ENCODE measurements around the gene POLR2H. TPM values are rescaled to one million over a fixed set of nuclear protein-coding genes. Genes with fewer than 3 reads are reported as not detected.

Gene POLR2H
- 53.1 TPM for polyA plus RNA-seq (2013, experiment 1 of 2; ENCODE audit: insufficient read length)
- 51.2 TPM for polyA plus RNA-seq (2013, experiment 2 of 2; ENCODE audit: insufficient read length)

GRCh38 chr3:184361532-184361931 is at the start of gene POLR2H, which contains the start of gene CLCN2:
Gene POLR2H, plus strand, starts transcription at chr3:184361710. Its CDS starts 1,783 bp downstream, at chr3:184363493.
Gene CLCN2, minus strand, starts transcription at chr3:184361605. Its CDS starts 126 bp downstream, at chr3:184361479.
- peak; percentile 63 for DNase-seq

GRCh38 chr3:184314363-184314699 is 47.2 kb upstream of the POLR2H start, which contains the start of gene EIF4G1:
Gene EIF4G1, plus strand, starts transcription at chr3:184314606. Its CDS starts 1,191 bp downstream, at chr3:184315797.
- peak; percentile 95 for DNase-seq

GRCh38 chr3:184314700-184315542 is 46.6 kb upstream of the POLR2H start:
- DNase-seq: peak; percentile 87

GRCh38 chr3:184315543-184315867 is 46.0 kb upstream of the POLR2H start:
- DNase-seq: peak; percentile 18

- DNase-seq: no peak
These were observed 45.4 kb upstream of the POLR2H start for GRCh38 chr3:184315871-184316661.

GRCh38 chr3:184316792-184317191 is 44.7 kb upstream of the POLR2H start:
- DNase-seq: no peak

- DNase-seq: no peak
These were observed 44.3 kb upstream of the POLR2H start for GRCh38 chr3:184317201-184317600.

GRCh38 chr3:184320104-184320445 is 41.4 kb upstream of the POLR2H start:
- DNase-seq: peak; percentile 98

- no peak for DNase-seq
These were observed 39.8 kb upstream of the POLR2H start for GRCh38 chr3:184321666-184322065.

- DNase-seq: no peak
These were observed 38.6 kb upstream of the POLR2H start for GRCh38 chr3:184322731-184323487.

GRCh38 chr3:184323696-184324095 is 37.8 kb upstream of the POLR2H start:
- no peak for DNase-seq

GRCh38 chr3:184325269-184325668 is 36.2 kb upstream of the POLR2H start:
- DNase-seq: no peak

GRCh38 chr3:184325715-184326369 is 35.7 kb upstream of the POLR2H start:
- no peak for DNase-seq

GRCh38 chr3:184327171-184327570 is 34.3 kb upstream of the POLR2H start:
- DNase-seq: no peak

- DNase-seq: no peak
These were observed 33.0 kb upstream of the POLR2H start for GRCh38 chr3:184328516-184328915.

- DNase-seq: peak; percentile 69
These were observed 29.0 kb upstream of the POLR2H start for GRCh38 chr3:184332370-184333090.

GRCh38 chr3:184333190-184333589 is 28.3 kb upstream of the POLR2H start:
- no peak for DNase-seq

- no peak for DNase-seq
These were observed 27.8 kb upstream of the POLR2H start for GRCh38 chr3:184333700-184334099.

- DNase-seq: peak; percentile 35
These were observed 26.9 kb upstream of the POLR2H start for GRCh38 chr3:184334470-184335158.

GRCh38 chr3:184335291-184335660 is 26.2 kb upstream of the POLR2H start:
- DNase-seq: no peak
